HL-60 (cell line): Measurements from ENCODE around the gene SMARCA4.

Source experiments
- CTCF ChIP-seq: IDR thresholded peaks from one replicate; pipeline ENCODE4 v1.5.1; 2011; ENCODE audit warnings: low read length, control low read depth, inconsistent platforms; ENCODE audit not compliant: insufficient read depth
- GABPA ChIP-seq: IDR thresholded peaks from 2 replicates; pipeline ENCODE4 v1.6.1; 2012; ENCODE audit warnings: low read depth
- REST ChIP-seq: IDR thresholded peaks from 2 replicates; pipeline ENCODE4 v1.6.1; 2012; ENCODE audit warnings: low read depth; ENCODE audit not compliant: insufficient replicate concordance

GRCh38 chr19:11098327-11098726 lies 137.5 kb downstream of the SMARCA4 start:
- TF ChIP-seq CTCF = no peak
- TF ChIP-seq GABPA = no peak
- TF ChIP-seq REST = no peak
